Keratinocyte (primary cell): ENCODE measurements around the gene UBL5. TPM values are rescaled to one million over a fixed set of nuclear protein-coding genes. Genes with fewer than 3 reads are reported as not detected.

Experiments
- DNase-seq: peaks from one replicate; pipeline ENCODE4 v3.0.0-alpha.2; 2011; ENCODE audit warnings: low read depth, missing footprints, low spot score
- FAIRE-seq: peaks from 2 replicates; lab custom pipeline; 2011; peaks lifted over from hg19 to GRCh38; lab: Jason Lieb, UNC
- H2AFZ ChIP-seq: 2 replicates; pipeline ENCODE4 v1.6.0; 2012; ENCODE audit warnings: low read length, control low read depth, inconsistent platforms; ENCODE audit not compliant: control insufficient read depth
- H3K27ac ChIP-seq: 2 replicates; pipeline ENCODE4 v1.5.1; 2011; ENCODE audit warnings: low read length; ENCODE audit not compliant: control insufficient read depth, insufficient read depth
- H3K27me3 ChIP-seq: 3 replicates; pipeline ENCODE4 v1.6.0; 2011; ENCODE audit warnings: low read length; ENCODE audit not compliant: control insufficient read depth, insufficient read depth; ENCODE audit errors: extremely low read depth
- H3K36me3 ChIP-seq, 2 experiments: 2 replicates in 1 of 2; 3 replicates in 1 of 2; pipeline ENCODE4 v1.5.1; 2011; ENCODE audit warnings: low read length in 2 of 2, mild to moderate bottlenecking in 1 of 2; ENCODE audit not compliant: control insufficient read depth in 2 of 2, insufficient read depth in 2 of 2; ENCODE audit errors: extremely low read depth in 1 of 2
- H3K4me1 ChIP-seq: 3 replicates; pipeline ENCODE4 v1.5.1; 2011; ENCODE audit warnings: low read length; ENCODE audit not compliant: control insufficient read depth, insufficient read depth; ENCODE audit errors: extremely low read depth
- H3K4me2 ChIP-seq: 3 replicates; pipeline ENCODE4 v1.6.0; 2011; ENCODE audit warnings: low read depth, low read length; ENCODE audit not compliant: control insufficient read depth, insufficient read depth; ENCODE audit errors: extremely low read depth
- H3K4me3 ChIP-seq, 3 experiments: fragments of 200-600 bp in 1 of 3; sonication (generic) in 1 of 3; 2 replicates in 2 of 3; 3 replicates in 1 of 3; pipeline ENCODE4 v1.5.1; 2011 to 2016; ENCODE audit warnings: low read length in 3 of 3, mild to moderate bottlenecking in 3 of 3, control low read depth in 2 of 3, inconsistent platforms in 1 of 3, low read depth in 1 of 3, mixed read lengths in 1 of 3, mixed run types in 1 of 3, moderate library complexity in 1 of 3; ENCODE audit not compliant: control insufficient read depth in 2 of 3, insufficient read depth in 2 of 3; ENCODE audit errors: extremely low read depth in 1 of 3
- H3K79me2 ChIP-seq: 2 replicates; pipeline ENCODE4 v1.6.0; 2012; ENCODE audit warnings: low read length; ENCODE audit not compliant: control insufficient read depth, insufficient read depth
- H3K9ac ChIP-seq: 3 replicates; pipeline ENCODE4 v1.6.0; 2011; ENCODE audit warnings: low read length; ENCODE audit not compliant: control insufficient read depth, insufficient read depth; ENCODE audit errors: extremely low read depth
- H3K9me1 ChIP-seq: 3 replicates; pipeline ENCODE4 v1.6.0; 2011; ENCODE audit warnings: low read length; ENCODE audit not compliant: control insufficient read depth, insufficient read depth; ENCODE audit errors: extremely low read depth
- H3K9me3 ChIP-seq: 2 replicates; pipeline ENCODE4 v1.5.1; 2012; ENCODE audit warnings: low read depth, low read length; ENCODE audit not compliant: control insufficient read depth
- H4K20me1 ChIP-seq: 3 replicates; pipeline ENCODE4 v1.6.0; 2011; ENCODE audit warnings: low read length; ENCODE audit not compliant: control insufficient read depth, insufficient read depth; ENCODE audit errors: extremely low read depth
- EZH2 ChIP-seq: IDR thresholded peaks from one replicate; pipeline ENCODE4 v1.6.1; 2012; ENCODE audit warnings: inconsistent platforms, mild to moderate bottlenecking, low read length, moderate library complexity
- dilution Hi-C: fragments of 300-500 bp; cut with MboI; formaldehyde crosslinking; loops from one replicate; pipeline ENCODE4 v1.7.0; 2020; ENCODE audit warnings: low sequenced_read_pairs; ENCODE audit not compliant: extremely low pct_ligation_motif_present
- polyA plus RNA-seq, 5 experiments: library from polyadenylated mRNA; depleted of rRNA in 3 of 5; stranded (reverse) in 3 of 5; stranded (forward) in 1 of 5; unstranded in 1 of 5; fragments of >200 nt; gene quantifications; 1 replicate in 1 of 5; 2 replicates in 3 of 5; 3 replicates in 1 of 5; pipeline versions ENCODE4 v1.2.1 to v1.2.3, GENCODE V29; 2011 to 2012; ENCODE audit warnings: missing spikeins in 2 of 5, low read depth in 1 of 5, low replicate concordance in 1 of 5
- small RNA-seq, 3 experiments: library from RNA; depleted of rRNA; stranded (forward); fragments of <200 nt; gene quantifications; one replicate each; pipeline ENCODE3, GENCODE V24; 2012; ENCODE audit warnings: low read depth in 3 of 3, low replicate concordance in 1 of 3; ENCODE audit not compliant: insufficient read length in 3 of 3
- TF ChIP-seq, protein P1 (sequence below), 3 experiments: IDR thresholded peaks in 1 of 3; conservative IDR thresholded peaks in 1 of 3; optimal IDR thresholded peaks in 1 of 3; 2 replicates in 2 of 3; 3 replicates in 1 of 3; pipeline versions ENCODE3 to v1.5.1; 2011; ENCODE audit warnings: low read length in 3 of 3, mild to moderate bottlenecking in 3 of 3, moderate library complexity in 2 of 3, control low read depth in 1 of 3, inconsistent platforms in 1 of 3; ENCODE audit not compliant: insufficient read depth in 2 of 3; ENCODE audit errors: extremely low read depth in 1 of 3

UBL5 gene
- polyA plus RNA-seq, 1 donor (not counting 4 experiments of a cell fraction or from before 2014, with no cell fraction given) = 995 TPM

DNA sequence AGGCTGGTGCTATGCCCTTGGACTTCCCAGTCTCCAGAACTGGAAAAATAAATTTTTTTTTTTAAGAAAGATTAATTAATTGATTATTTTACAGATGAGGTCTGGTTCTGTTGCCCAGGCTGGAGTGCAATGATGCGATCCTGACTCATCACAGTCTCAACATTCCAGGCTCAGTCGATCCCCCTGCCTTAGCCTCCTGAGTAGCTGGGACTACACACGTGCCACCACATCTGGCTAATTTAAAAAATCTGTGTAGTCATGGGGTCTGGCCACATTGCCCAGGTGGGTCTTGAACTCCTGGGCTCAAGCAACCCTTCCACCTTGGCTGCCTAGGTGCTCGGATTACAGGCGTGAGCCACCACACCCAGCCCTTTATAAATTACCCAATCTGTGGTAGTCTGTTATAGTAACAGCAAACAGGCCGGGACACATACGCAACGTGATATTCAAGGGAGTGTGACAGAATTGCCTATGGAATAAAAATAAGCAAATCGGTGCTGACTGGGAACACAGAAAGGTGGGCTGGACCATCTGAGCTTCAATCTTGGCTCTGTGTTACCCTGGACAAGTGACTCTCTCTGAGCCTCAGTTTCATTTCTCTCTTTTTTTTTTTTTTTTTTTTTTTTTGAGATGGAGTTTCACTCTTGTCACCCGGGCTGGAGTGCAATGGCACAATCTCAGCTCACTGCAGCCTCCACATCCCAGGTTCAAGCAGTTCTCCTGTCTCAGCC lies 50.2 kb downstream of the UBL5 start:
- H3K4me1 ChIP-seq = peaks cover 15% of the 10 kb centered on the region
- H4K20me1 ChIP-seq = no peaks in the 10 kb centered on the region
- peak overlapping the region; percentile 88 for H3K27ac ChIP-seq
- H3K79me2 ChIP-seq = no peaks in the 10 kb centered on the region
- no peaks in the 10 kb centered on the region for H3K9me1 ChIP-seq
- H3K36me3 ChIP-seq = no peaks in the 10 kb centered on the region
- no peaks in the 10 kb centered on the region for H3K9me3 ChIP-seq
- H3K4me3 ChIP-seq = peak overlapping the region in 2 of 3 experiments; percentile 34 to 48
- no peaks in the 10 kb centered on the region for H3K27me3 ChIP-seq
- DNase-seq (no peak), FAIRE-seq (peak; percentile 95)
- peak overlapping the region; percentile 61 for H3K9ac ChIP-seq
- dilution Hi-C loops = no loop called here
- H2AFZ ChIP-seq = peak overlapping the region; percentile 83
- H3K4me2 ChIP-seq = peak overlapping the region; percentile 79
- TF ChIP-seq, protein P1, sequence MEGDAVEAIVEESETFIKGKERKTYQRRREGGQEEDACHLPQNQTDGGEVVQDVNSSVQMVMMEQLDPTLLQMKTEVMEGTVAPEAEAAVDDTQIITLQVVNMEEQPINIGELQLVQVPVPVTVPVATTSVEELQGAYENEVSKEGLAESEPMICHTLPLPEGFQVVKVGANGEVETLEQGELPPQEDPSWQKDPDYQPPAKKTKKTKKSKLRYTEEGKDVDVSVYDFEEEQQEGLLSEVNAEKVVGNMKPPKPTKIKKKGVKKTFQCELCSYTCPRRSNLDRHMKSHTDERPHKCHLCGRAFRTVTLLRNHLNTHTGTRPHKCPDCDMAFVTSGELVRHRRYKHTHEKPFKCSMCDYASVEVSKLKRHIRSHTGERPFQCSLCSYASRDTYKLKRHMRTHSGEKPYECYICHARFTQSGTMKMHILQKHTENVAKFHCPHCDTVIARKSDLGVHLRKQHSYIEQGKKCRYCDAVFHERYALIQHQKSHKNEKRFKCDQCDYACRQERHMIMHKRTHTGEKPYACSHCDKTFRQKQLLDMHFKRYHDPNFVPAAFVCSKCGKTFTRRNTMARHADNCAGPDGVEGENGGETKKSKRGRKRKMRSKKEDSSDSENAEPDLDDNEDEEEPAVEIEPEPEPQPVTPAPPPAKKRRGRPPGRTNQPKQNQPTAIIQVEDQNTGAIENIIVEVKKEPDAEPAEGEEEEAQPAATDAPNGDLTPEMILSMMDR (optimal IDR thresholded peaks at IDR 0.05 in 1 of 3, IDR thresholded peaks at IDR 0.05 in 1 of 3, conservative IDR thresholded peaks at IDR 0.05 in 1 of 3; ENCODE audit: extremely low read depth in 1 of 3, insufficient read depth in 2 of 3, low read length in 3 of 3) = no peak
- no peak for TF ChIP-seq EZH2

DNA sequence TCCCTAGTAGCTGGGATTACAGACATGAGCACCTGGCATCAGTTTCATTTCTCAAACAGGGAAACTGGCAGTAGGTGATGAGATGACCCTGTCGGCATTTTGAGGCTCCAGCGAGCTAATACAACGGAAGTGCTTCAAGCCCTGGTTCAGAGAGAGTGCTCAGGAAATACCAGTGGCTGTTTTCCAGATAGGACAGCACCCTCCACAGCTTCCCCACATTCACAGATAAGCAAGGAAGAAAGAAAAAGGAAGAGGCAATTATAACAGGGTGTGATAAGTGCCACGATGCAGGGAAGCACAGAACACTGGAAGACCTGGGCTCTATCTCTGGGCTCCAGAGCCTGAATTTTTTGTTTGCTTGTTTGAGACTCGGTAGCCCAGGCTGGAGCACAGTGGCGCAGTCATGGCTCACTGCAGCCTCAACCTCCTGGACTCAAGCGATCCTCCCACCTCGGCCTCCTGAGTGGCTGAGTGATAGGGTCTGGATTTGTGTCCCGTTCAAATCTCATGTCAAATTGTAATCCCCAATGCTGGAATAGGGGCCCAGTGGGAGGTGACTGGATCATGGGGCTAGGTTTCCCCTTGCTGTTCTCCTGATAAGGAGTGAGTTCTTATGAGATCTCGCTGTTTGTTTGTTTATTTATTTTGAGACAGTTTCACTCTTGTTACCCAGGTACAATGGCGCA lies 50.9 kb downstream of the UBL5 start:
- Histone ChIP-seq H3K79me2 (no peaks in the 10 kb centered on the region), H4K20me1 (no peaks in the 10 kb centered on the region), H2AFZ (peak overlapping the region; percentile 83), H3K27ac (peak overlapping the region; percentile 88), H3K4me1 (peaks cover 18% of the 10 kb centered on the region), H3K27me3 (no peaks in the 10 kb centered on the region), H3K36me3 (no peaks in the 10 kb centered on the region), H3K4me3 (peak overlapping the region in 1 of 3 experiments; percentile 34), H3K9me1 (no peaks in the 10 kb centered on the region), H3K9me3 (no peaks in the 10 kb centered on the region), H3K4me2 (peak overlapping the region; percentile 79), H3K9ac (peak overlapping the region; percentile 61)
- DNase-seq (no peak), FAIRE-seq (peak; percentile 34)
- dilution Hi-C loops = no loop called here
- TF ChIP-seq, protein P1 (optimal IDR thresholded peaks at IDR 0.05 in 1 of 3, IDR thresholded peaks at IDR 0.05 in 1 of 3, conservative IDR thresholded peaks at IDR 0.05 in 1 of 3; ENCODE audit: extremely low read depth in 1 of 3, insufficient read depth in 2 of 3, low read length in 3 of 3) = no peak
- TF ChIP-seq EZH2 = no peak

Small RNAs within 50 kb of the gene (small RNA-seq; reads per million reads assigned to genes)
- 0 reads per million in 3 experiments for gene RF00156

Other genes starting within 250 kb of the UBL5 start
- gene ZNF121, start 243.4 kb upstream of the UBL5 start, polyA plus RNA-seq = 8.9 to 20.3 TPM (median 17.7 TPM) in 3 replicates
- 38.2 to 66.1 TPM (median 56.3 TPM) in 3 replicates for gene ZNF561, start 206.7 kb upstream of the UBL5 start, polyA plus RNA-seq
- gene ZNF562, start 152.8 kb upstream of the UBL5 start, polyA plus RNA-seq = 13.3 to 21.1 TPM (median 18.6 TPM) in 3 replicates
- gene ZNF846, start 59.2 kb upstream of the UBL5 start, polyA plus RNA-seq = 3.5 to 8.9 TPM (median 8.0 TPM) in 3 replicates
- 12.6 to 18.2 TPM (median 17.2 TPM) in 3 replicates for gene FBXL12, start 8.8 kb upstream of the UBL5 start, polyA plus RNA-seq
- gene PIN1, start 7.4 kb downstream of the UBL5 start, polyA plus RNA-seq = 39.8 to 53.3 TPM (median 45.2 TPM) in 3 replicates
- gene OLFM2, start 108.6 kb downstream of the UBL5 start, polyA plus RNA-seq = 5.3 to 25.2 TPM (median 7.5 TPM) in 3 replicates
- 0.32 to 0.67 TPM (median 0.43 TPM) in 3 replicates for gene COL5A3, start 182.6 kb downstream of the UBL5 start, polyA plus RNA-seq
- not detected in 3 replicates for gene RDH8, start 185.6 kb downstream of the UBL5 start, polyA plus RNA-seq